COLO668 (cell line): ENCODE data around the gene SLC8B1.
"Not testable (repeated sequence)": the region's sequence is repeated elsewhere in the genome, so short reads cannot be mapped to it uniquely, and the experiment has no call there.

Experiments
- DNase-seq: peaks from one replicate; lab custom pipeline; 2025; ENCODE audit not compliant: unreplicated experiment; lab: John Stamatoyannopoulos, UW

The SLC8B1 gene

GRCh38 chr12:113358381-113359132 lies 23.6 kb upstream of the SLC8B1 start, which contains the start of gene PLBD2:
Gene PLBD2 (plus strand): TSS chr12:113358587. CDS start chr12:113358601, 14 bp downstream.
- peak; percentile 94 for DNase-seq

GRCh38 chr12:113354192-113354591 lies 19.3 kb upstream of the SLC8B1 start:
- DNase-seq: not testable (repeated sequence)

GRCh38 chr12:113351089-113351488 lies 16.2 kb upstream of the SLC8B1 start:
- DNase-seq: no peak

GRCh38 chr12:113348849-113349536 lies 14.1 kb upstream of the SLC8B1 start:
- no peak for DNase-seq

GRCh38 chr12:113347892-113348291 lies 13.0 kb upstream of the SLC8B1 start:
- no peak for DNase-seq

GRCh38 chr12:113347107-113347506 lies 12.2 kb upstream of the SLC8B1 start:
- DNase-seq: no peak

- no peak for DNase-seq
Measured at GRCh38 chr12:113346353-113346752, 11.4 kb upstream of the SLC8B1 start.

- DNase-seq: no peak
Measured at GRCh38 chr12:113345318-113345717, 10.4 kb upstream of the SLC8B1 start.

- no peak for DNase-seq
Measured at GRCh38 chr12:113341535-113341934, 6.6 kb upstream of the SLC8B1 start.

GRCh38 chr12:113340061-113340460 lies 5.2 kb upstream of the SLC8B1 start:
- DNase-seq: no peak

GRCh38 chr12:113339540-113339939 lies 4.6 kb upstream of the SLC8B1 start:
- no peak for DNase-seq

- DNase-seq: no peak
Measured at GRCh38 chr12:113333877-113334785, 778 bp downstream of the SLC8B1 start.

GRCh38 chr12:113333418-113333750 lies 1.5 kb downstream of the SLC8B1 start:
- DNase-seq: no peak

GRCh38 chr12:113332688-113333417 lies 2.1 kb downstream of the SLC8B1 start:
- no peak for DNase-seq

- no peak for DNase-seq
Measured at GRCh38 chr12:113330505-113330904, 4.4 kb downstream of the SLC8B1 start.

GRCh38 chr12:113329791-113330417 lies 5.0 kb downstream of the SLC8B1 start:
- no peak for DNase-seq

- no peak for DNase-seq
Measured at GRCh38 chr12:113329022-113329790, 5.7 kb downstream of the SLC8B1 start.

GRCh38 chr12:113328368-113328889 lies 6.5 kb downstream of the SLC8B1 start:
- DNase-seq: no peak

- DNase-seq: no peak
Measured at GRCh38 chr12:113326775-113327395, 8.0 kb downstream of the SLC8B1 start.
